Measurements from ENCODE around the gene GPS1. TPM values are rescaled to one million over a fixed set of nuclear protein-coding genes. Genes with fewer than 3 reads are reported as not detected.

GPS1 gene
- total and polyA plus RNA-seq, 2 donors (not counting 1 experiment from before 2014, with no cell fraction given), result 80.5 to 124 TPM

GRCh38 chr17:82008258-82008940, 43.3 kb upstream of the GPS1 start:
- ATAC-seq (ENCODE audit: low read depth) (no peak), DNase-seq (no peak)
- Histone ChIP-seq H3K27me3 (replicated peaks in 1 of 4; ENCODE audit: control extremely low read depth in 1 of 4, control insufficient read depth in 3 of 4, insufficient read depth in 4 of 4, low read length in 3 of 4) (no peaks in the 10 kb centered on the region), H3K4me2 (replicated peaks; ENCODE audit: low read depth, low read length, poor library complexity, severe bottlenecking) (no peak overlapping the region), H3K36me3 (replicated peaks in 1 of 2; ENCODE audit: control extremely low read depth in 1 of 2, control insufficient read depth in 1 of 2, extremely low read depth in 1 of 2, insufficient read depth in 2 of 2, low read length in 1 of 2) (peaks cover 0 to 7% of the 10 kb centered on the region in 2 experiments), H3K9me3 (ENCODE audit: control extremely low read depth in 1 of 3, control insufficient read depth in 2 of 3, insufficient read depth in 1 of 3, low read length in 2 of 3) (no peaks in the 10 kb centered on the region), H3K4me3 (ENCODE audit: control extremely low read depth in 1 of 5, extremely low read depth in 1 of 5, insufficient read depth in 1 of 5, low read depth in 2 of 5, low read length in 4 of 5) (no peak overlapping the region), H3K79me2 (ENCODE audit: control insufficient read depth, insufficient read depth, low read length) (peaks cover under 1% of the 10 kb centered on the region), H4K20me1 (ENCODE audit: control insufficient read depth, insufficient read depth, low read length, poor library complexity, severe bottlenecking) (no peaks in the 10 kb centered on the region), H3K9ac (ENCODE audit: low read length) (no peak overlapping the region), H3K4me1 (ENCODE audit: control insufficient read depth in 2 of 2, insufficient read depth in 2 of 2, low read length in 2 of 2) (no peaks in the 10 kb centered on the region), H2AFZ (ENCODE audit: insufficient read depth, low read depth, low read length, poor library complexity, severe bottlenecking) (no peak overlapping the region), H3K27ac (ENCODE audit: low read length in 2 of 2) (no peak overlapping the region)
- POLR2A ChIA-PET, result no interaction called here
- CTCF ChIA-PET, result no interaction called here
- Mint-ChIP-seq H3K27ac (no peak overlapping the region), H3K4me1 (no peaks in the 10 kb centered on the region), H3K9me3 (ENCODE audit: insufficient read depth) (no peaks in the 10 kb centered on the region), H3K27me3 (no peaks in the 10 kb centered on the region), H3K4me3 (no peak overlapping the region)
- intact Hi-C loops (cut with micrococcal nuclease), result no loop called here
- WGBS (ENCODE audit: insufficient coverage), result 98% methylated on average over 22 of the region's 26 CpGs
- TF ChIP-seq CTCF (IDR thresholded peaks at IDR 0.05) (no peak), EZH2 (IDR thresholded peaks at IDR 0.05; ENCODE audit: borderline replicate concordance, insufficient read depth, low read depth, low read length, poor library complexity, severe bottlenecking) (no peak)

- Histone ChIP-seq H3K9me3 (ENCODE audit: control extremely low read depth in 1 of 3, control insufficient read depth in 2 of 3, insufficient read depth in 1 of 3, low read length in 2 of 3) (no peaks in the 10 kb centered on the region), H3K27me3 (replicated peaks in 1 of 4; ENCODE audit: control extremely low read depth in 1 of 4, control insufficient read depth in 3 of 4, insufficient read depth in 4 of 4, low read length in 3 of 4) (no peaks in the 10 kb centered on the region), H3K9ac (ENCODE audit: low read length) (no peak overlapping the region), H3K4me1 (ENCODE audit: control insufficient read depth in 2 of 2, insufficient read depth in 2 of 2, low read length in 2 of 2) (no peaks in the 10 kb centered on the region), H3K4me3 (ENCODE audit: control extremely low read depth in 1 of 5, extremely low read depth in 1 of 5, insufficient read depth in 1 of 5, low read depth in 2 of 5, low read length in 4 of 5) (no peak overlapping the region), H3K36me3 (replicated peaks in 1 of 2; ENCODE audit: control extremely low read depth in 1 of 2, control insufficient read depth in 1 of 2, extremely low read depth in 1 of 2, insufficient read depth in 2 of 2, low read length in 1 of 2) (peaks cover 0 to 7% of the 10 kb centered on the region in 2 experiments), H4K20me1 (ENCODE audit: control insufficient read depth, insufficient read depth, low read length, poor library complexity, severe bottlenecking) (no peaks in the 10 kb centered on the region), H3K79me2 (ENCODE audit: control insufficient read depth, insufficient read depth, low read length) (no peaks in the 10 kb centered on the region), H2AFZ (ENCODE audit: insufficient read depth, low read depth, low read length, poor library complexity, severe bottlenecking) (no peak overlapping the region), H3K27ac (ENCODE audit: low read length in 2 of 2) (no peak overlapping the region), H3K4me2 (replicated peaks; ENCODE audit: low read depth, low read length, poor library complexity, severe bottlenecking) (no peak overlapping the region)
- H3K27me3 Mint-ChIP-seq, result no peaks in the 10 kb centered on the region
- no peak overlapping the region for H3K27ac Mint-ChIP-seq
- intact Hi-C loops (cut with micrococcal nuclease), result no loop called here
- TF ChIP-seq CTCF (IDR thresholded peaks at IDR 0.05) (no peak), EZH2 (IDR thresholded peaks at IDR 0.05; ENCODE audit: borderline replicate concordance, insufficient read depth, low read depth, low read length, poor library complexity, severe bottlenecking) (no peak)
- 92% methylated on average over 28 of the region's 28 CpGs for WGBS (ENCODE audit: insufficient coverage)
- H3K4me1 Mint-ChIP-seq, result no peaks in the 10 kb centered on the region
- ChIA-PET POLR2A (no interaction called here), CTCF (no interaction called here)
- ATAC-seq (ENCODE audit: low read depth) (no peak), DNase-seq (no peak)
- H3K9me3 Mint-ChIP-seq (ENCODE audit: insufficient read depth), result no peaks in the 10 kb centered on the region
- no peak overlapping the region for H3K4me3 Mint-ChIP-seq
Observed at GRCh38 chr17:82008941-82009405, 42.7 kb upstream of the GPS1 start.
